SU-DHL-6 (cell line): ENCODE data around the gene ADAMTS8.

Experiments used
- H2AFZ ChIP-seq: fragments of 200-600 bp; sonication (generic); 2 replicates; pipeline ENCODE4 v1.6.1; 2014; ENCODE audit warnings: low read depth, mild to moderate bottlenecking, moderate library complexity, mixed read lengths, antibody characterized with exemption, low read length; ENCODE audit not compliant: severe bottlenecking
- H3F3A ChIP-seq: fragments of 200-600 bp; shearing (Covaris generic); 2 replicates; pipeline ENCODE4 v1.6.0; 2016; ENCODE audit warnings: antibody characterized with exemption, mild to moderate bottlenecking; ENCODE audit not compliant: insufficient read depth
- H3K27ac ChIP-seq: fragments of 200-600 bp; sonication (generic); 2 replicates; pipeline ENCODE4 v1.5.1; 2016; ENCODE audit warnings: low read depth, mild to moderate bottlenecking, low read length, moderate library complexity, mixed read lengths
- H3K27me3 ChIP-seq: fragments of 200-600 bp; sonication (generic), shearing (Covaris generic); 2 replicates; pipeline ENCODE4 v1.6.0; 2014; ENCODE audit warnings: mild to moderate bottlenecking, low read length
- H3K36me3 ChIP-seq: fragments of 200-600 bp; sonication (generic); 2 replicates; pipeline ENCODE4 v1.6.1; 2014; ENCODE audit warnings: mild to moderate bottlenecking, low read length, mixed read lengths
- H3K4me2 ChIP-seq: fragments of 300-600, 200-600 bp; shearing (Covaris generic), sonication (generic); 2 replicates; pipeline ENCODE4 v1.6.0; 2014; ENCODE audit warnings: low read length, low read depth, mild to moderate bottlenecking; ENCODE audit not compliant: poor library complexity, severe bottlenecking
- H3K4me3 ChIP-seq: fragments of 200-600 bp; sonication (generic); 2 replicates; pipeline ENCODE4 v1.5.1; 2014; ENCODE audit warnings: antibody characterized with exemption, low read length, mild to moderate bottlenecking, mixed read lengths; ENCODE audit not compliant: insufficient read depth, poor library complexity, severe bottlenecking
- H3K79me2 ChIP-seq: fragments of 200-600 bp; sonication (generic); 2 replicates; pipeline ENCODE4 v1.6.1; 2014; ENCODE audit warnings: mild to moderate bottlenecking, low read length, moderate library complexity; ENCODE audit not compliant: insufficient read depth
- H3K9ac ChIP-seq: fragments of 200-600 bp; sonication (generic); 2 replicates; pipeline ENCODE4 v1.7.0; 2014; ENCODE audit warnings: mild to moderate bottlenecking, low read length
- H3K9me2 ChIP-seq: fragments of 200-600 bp; sonication (generic); replicated peaks from 2 replicates; pipeline ENCODE4 v1.6.1; 2014; ENCODE audit warnings: low read length; ENCODE audit not compliant: insufficient read depth
- H3K9me3 ChIP-seq: fragments of 200-600 bp; sonication (generic); 2 replicates; pipeline ENCODE4 v1.6.1; 2014; ENCODE audit warnings: low read length, mixed read lengths; ENCODE audit not compliant: insufficient read depth
- H4K20me1 ChIP-seq: fragments of 200-600 bp; sonication (generic); 2 replicates; pipeline ENCODE4 v1.6.1; 2014; ENCODE audit warnings: low read depth, mild to moderate bottlenecking, antibody characterized with exemption, low read length, moderate library complexity, mixed read lengths
- CTCF ChIP-seq: fragments of 200-600 bp; sonication (generic); IDR thresholded peaks from one replicate; pipeline ENCODE4 v1.5.1; 2017; ENCODE audit warnings: antibody characterized with exemption, mild to moderate bottlenecking, low read length, moderate library complexity; ENCODE audit not compliant: insufficient read depth, poor library complexity, severe bottlenecking
- EZH2phosphoT487 ChIP-seq: fragments of 200-600 bp; sonication (generic), shearing (Covaris generic); conservative IDR thresholded peaks from 2 replicates; pipeline ENCODE4 v1.6.1; 2018; ENCODE audit warnings: mild to moderate bottlenecking, antibody characterized with exemption, low read length, moderate library complexity, mixed read lengths

Gene ADAMTS8

GRCh38 chr11:130422251-130422995 lies 6.0 kb downstream of the ADAMTS8 start:
- no peaks in the 10 kb centered on the region for H4K20me1 ChIP-seq
- H3K27ac ChIP-seq = no peak overlapping the region
- H3K9ac ChIP-seq = no peak overlapping the region
- no peaks in the 10 kb centered on the region for H3K36me3 ChIP-seq
- H3K79me2 ChIP-seq = no peaks in the 10 kb centered on the region
- H3F3A ChIP-seq = no peaks in the 10 kb centered on the region
- H2AFZ ChIP-seq = no peak overlapping the region
- H3K9me2 ChIP-seq = no peaks in the 10 kb centered on the region
- no peaks in the 10 kb centered on the region for H3K9me3 ChIP-seq
- H3K4me3 ChIP-seq = no peak overlapping the region
- no peak for TF ChIP-seq CTCF
- no peak for TF ChIP-seq EZH2phosphoT487
- H3K4me2 ChIP-seq = no peak overlapping the region
- H3K27me3 ChIP-seq = no peaks in the 10 kb centered on the region

DNA sequence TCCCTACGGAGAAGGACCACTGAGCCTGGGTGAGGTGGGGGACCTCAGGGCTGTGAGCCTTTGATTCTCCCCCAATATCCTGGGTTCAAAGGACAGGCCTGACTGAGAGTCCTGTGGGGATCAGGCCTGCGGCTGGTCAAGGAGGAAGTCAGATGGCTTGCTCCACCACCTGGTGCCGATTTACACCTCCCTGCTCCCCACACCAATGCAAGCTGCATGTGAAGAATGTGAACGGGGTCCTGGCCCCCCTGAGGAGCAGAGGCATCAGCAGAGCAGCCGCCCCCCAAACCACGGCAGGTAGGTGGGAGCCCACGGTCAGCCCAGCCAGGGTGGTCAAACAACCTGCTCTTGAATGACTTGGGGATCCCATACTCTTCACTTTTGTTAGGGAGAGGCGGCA lies 6.7 kb downstream of the ADAMTS8 start:
- Histone ChIP-seq H4K20me1 (no peaks in the 10 kb centered on the region), H3K36me3 (no peaks in the 10 kb centered on the region), H3K9me2 (no peaks in the 10 kb centered on the region), H3K4me3 (no peak overlapping the region), H3F3A (no peaks in the 10 kb centered on the region), H3K4me2 (no peak overlapping the region), H3K9me3 (no peaks in the 10 kb centered on the region), H3K9ac (no peak overlapping the region), H3K79me2 (no peaks in the 10 kb centered on the region), H3K27me3 (no peaks in the 10 kb centered on the region), H3K27ac (no peak overlapping the region), H2AFZ (no peak overlapping the region)
- TF ChIP-seq EZH2phosphoT487 (no peak), CTCF (no peak)

DNA sequence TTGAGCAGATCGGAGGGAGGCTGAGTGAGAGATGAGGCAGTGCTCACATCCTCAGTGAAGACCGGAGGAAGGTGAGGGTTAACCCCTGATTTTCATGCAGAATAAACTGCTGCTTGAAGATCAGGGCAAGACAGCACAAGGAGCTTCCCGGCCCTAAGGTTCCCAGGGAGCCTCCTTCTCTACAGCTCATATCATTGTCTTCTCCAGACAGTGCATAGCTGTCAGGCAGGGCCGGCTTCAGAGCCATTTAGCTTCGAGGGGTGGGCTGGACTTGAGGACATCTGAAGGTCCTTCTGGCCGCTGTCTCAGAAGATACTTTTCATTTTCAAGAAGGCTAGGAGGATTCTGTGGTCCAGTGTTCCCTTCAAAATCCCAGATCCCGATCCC lies 7.2 kb downstream of the ADAMTS8 start:
- no peaks in the 10 kb centered on the region for H3K27me3 ChIP-seq
- no peak overlapping the region for H3K9ac ChIP-seq
- H4K20me1 ChIP-seq = no peaks in the 10 kb centered on the region
- no peaks in the 10 kb centered on the region for H3K36me3 ChIP-seq
- H3F3A ChIP-seq = no peaks in the 10 kb centered on the region
- no peaks in the 10 kb centered on the region for H3K9me2 ChIP-seq
- no peak overlapping the region for H3K4me3 ChIP-seq
- H3K9me3 ChIP-seq = no peaks in the 10 kb centered on the region
- no peak overlapping the region for H3K27ac ChIP-seq
- no peaks in the 10 kb centered on the region for H3K79me2 ChIP-seq
- no peak for TF ChIP-seq CTCF
- no peak for TF ChIP-seq EZH2phosphoT487
- no peak overlapping the region for H3K4me2 ChIP-seq
- H2AFZ ChIP-seq = no peak overlapping the region
